HepG2 (cell line): ENCODE data around the gene FDPS. TPM values are rescaled to one million over a fixed set of nuclear protein-coding genes. Genes with fewer than 3 reads are reported as not detected.

ENCODE experiments used
- CBX2 ChIP-seq, 2 experiments: fragments of 200-600 bp in 1 of 2; sonication (generic); formaldehyde crosslinking in 1 of 2; IDR thresholded peaks; 2 replicates each; pipeline versions ENCODE4 v1.7.0 to v1.8.1; 2018 to 2022; ENCODE audit warnings: low read depth in 2 of 2, low read length in 1 of 2, mild to moderate bottlenecking in 1 of 2, missing genetic modification reagents in 1 of 2
- DMTF1 ChIP-seq: sonication (generic); formaldehyde crosslinking; IDR thresholded peaks from 2 replicates; pipeline ENCODE4 v1.4.0; 2020; ENCODE audit warnings: mild to moderate bottlenecking, missing genetic modification reagents
- EEA1 ChIP-seq: sonication (generic); formaldehyde crosslinking; IDR thresholded peaks from 2 replicates; pipeline ENCODE4 v1.5.1; 2020; ENCODE audit warnings: mild to moderate bottlenecking, missing genetic modification reagents, borderline replicate concordance
- GTF2F1 ChIP-seq: fragments of 150-350 bp; IDR thresholded peaks from 2 replicates; pipeline ENCODE4 v1.6.1; 2014; ENCODE audit warnings: low read length
- HOXA3 ChIP-seq: sonication (generic); formaldehyde crosslinking; IDR thresholded peaks from 2 replicates; pipeline ENCODE4 v1.5.0; 2020; ENCODE audit warnings: missing genetic modification reagents
- KLF13 ChIP-seq: sonication (generic); formaldehyde crosslinking; IDR thresholded peaks from 2 replicates; pipeline ENCODE4 v1.4.0; 2020; ENCODE audit warnings: mild to moderate bottlenecking, missing genetic modification reagents
- MIER3 ChIP-seq: IDR thresholded peaks from 2 replicates; pipeline ENCODE4 v1.6.1; 2016; ENCODE audit warnings: missing compliant biosample characterization, borderline replicate concordance
- POGZ ChIP-seq: sonication (generic); formaldehyde crosslinking; IDR thresholded peaks from 2 replicates; pipeline ENCODE4 v1.4.0; 2020; ENCODE audit warnings: mild to moderate bottlenecking, missing genetic modification reagents
- PTBP1 ChIP-seq: fragments of 200-400 bp; formaldehyde crosslinking; IDR thresholded peaks from 2 replicates; pipeline ENCODE4 v1.6.1; 2018; ENCODE audit warnings: low read length, low read depth; ENCODE audit not compliant: poor library complexity, severe bottlenecking
- SETDB1 ChIP-seq: sonication (generic); formaldehyde crosslinking; IDR thresholded peaks from 2 replicates; pipeline ENCODE4 v1.5.1; 2020; ENCODE audit warnings: missing genetic modification reagents, mild to moderate bottlenecking, borderline replicate concordance
- TAF1 ChIP-seq: sonication (generic); formaldehyde crosslinking; IDR thresholded peaks from 2 replicates; pipeline ENCODE4 v1.4.0; 2020; ENCODE audit warnings: missing genetic modification reagents
- ZBTB14 ChIP-seq: sonication (generic); formaldehyde crosslinking; IDR thresholded peaks from 2 replicates; pipeline ENCODE4 v1.4.0; 2020; ENCODE audit warnings: missing genetic modification reagents
- ZBTB7B ChIP-seq: sonication (generic); formaldehyde crosslinking; IDR thresholded peaks from 2 replicates; pipeline ENCODE4 v1.4.0; 2020; ENCODE audit warnings: missing genetic modification reagents
- ZKSCAN5 ChIP-seq: sonication (generic); formaldehyde crosslinking; IDR thresholded peaks from 2 replicates; pipeline ENCODE4 v1.5.1; 2020; ENCODE audit warnings: mild to moderate bottlenecking, missing genetic modification reagents
- ZNF121 ChIP-seq: sonication (generic); formaldehyde crosslinking; IDR thresholded peaks from 2 replicates; pipeline ENCODE4 v1.5.0; 2020; ENCODE audit warnings: mild to moderate bottlenecking, missing genetic modification reagents
- ZNF207 ChIP-seq: fragments of 450-650 bp; IDR thresholded peaks from 2 replicates; pipeline ENCODE4 v1.6.1; 2016; ENCODE audit warnings: antibody characterized with exemption, borderline replicate concordance
- ZNF235 ChIP-seq: sonication (generic); formaldehyde crosslinking; IDR thresholded peaks from 2 replicates; pipeline ENCODE4 v1.8.1; 2023; ENCODE audit warnings: mild to moderate bottlenecking, missing genetic modification reagents, borderline replicate concordance
- ZNF281 ChIP-seq: sonication (generic); formaldehyde crosslinking; IDR thresholded peaks from 2 replicates; pipeline ENCODE4 v1.4.0; 2020; ENCODE audit warnings: missing genetic modification reagents, borderline replicate concordance
- ZNF367 ChIP-seq: sonication (generic); formaldehyde crosslinking; IDR thresholded peaks from 2 replicates; pipeline ENCODE4 v1.4.0; 2020; ENCODE audit warnings: missing genetic modification reagents, borderline replicate concordance
- ZNF552 ChIP-seq: sonication (generic); formaldehyde crosslinking; IDR thresholded peaks from 2 replicates; pipeline ENCODE4 v1.9.0; 2022; ENCODE audit warnings: missing genetic modification reagents, mild to moderate bottlenecking, borderline replicate concordance
- ZNF577 ChIP-seq: sonication (generic); formaldehyde crosslinking; IDR thresholded peaks from 2 replicates; pipeline ENCODE4 v1.4.0; 2020; ENCODE audit warnings: mild to moderate bottlenecking, low read depth, missing genetic modification reagents, borderline replicate concordance
- ZNF75D ChIP-seq: sonication (generic); formaldehyde crosslinking; IDR thresholded peaks from 2 replicates; pipeline ENCODE4 v1.8.1; 2023; ENCODE audit warnings: missing genetic modification reagents, mild to moderate bottlenecking, borderline replicate concordance
- ZNF773 ChIP-seq: sonication (generic); formaldehyde crosslinking; IDR thresholded peaks from 2 replicates; pipeline ENCODE4 v1.4.0; 2020; ENCODE audit warnings: missing genetic modification reagents, borderline replicate concordance
- ZZZ3 ChIP-seq: sonication (generic); formaldehyde crosslinking; IDR thresholded peaks from 2 replicates; pipeline ENCODE4 v1.4.0; 2020; ENCODE audit warnings: missing genetic modification reagents, mild to moderate bottlenecking, borderline replicate concordance
- polyA plus RNA-seq, 8 experiments: library from polyadenylated mRNA; depleted of rRNA in 3 of 8; stranded (reverse) in 7 of 8; unstranded in 1 of 8; fragments of >200 nt; fragmentation: Illumina TruSeq in 4 of 8; extraction: Trizol in 4 of 8; gene quantifications; 2 replicates each; pipeline versions ENCODE4 v1.2.1 to v1.2.3, GENCODE V29; 2011 to 2016; ENCODE audit warnings: low read depth in 4 of 8, missing spikeins in 1 of 8, mixed read lengths in 1 of 8; ENCODE audit not compliant: insufficient read depth in 1 of 8
- total RNA-seq, 5 experiments: library from RNA; depleted of rRNA; stranded (reverse); fragments of >200 nt; fragmentation: Illumina TruSeq; extraction: Trizol; gene quantifications; 2 replicates each; pipeline ENCODE4 v1.2.3, GENCODE V29; 2016; ENCODE audit warnings: low read depth in 1 of 5

Gene FDPS
- total and polyA plus RNA-seq, 2 of the 13 experiments (the other 11 are each of a cell fraction or from before 2014, with no cell fraction given), result 264 to 519 TPM

GRCh38 chr1:155322953-155323728 lies 14.5 kb downstream of the FDPS start (continued):
- no peak for TF ChIP-seq ZNF121
- TF ChIP-seq KLF13 (CRISPR knock-in tag), result no peak
- TF ChIP-seq ZNF235 (CRISPR knock-in tag), result no peak
- TF ChIP-seq ZBTB7B (CRISPR knock-in tag), result peak; percentile 50; the same call in 1 of the 2 replicates
- TF ChIP-seq HOXA3 (CRISPR knock-in tag), result peak; percentile 81
- no peak for TF ChIP-seq ZKSCAN5 (CRISPR knock-in tag)
- TF ChIP-seq SETDB1 (CRISPR knock-in tag), result no peak
- no peak for TF ChIP-seq DMTF1 (CRISPR knock-in tag)
- no peak for TF ChIP-seq ZNF75D (CRISPR knock-in tag)
- no peak for TF ChIP-seq ZNF577 (CRISPR knock-in tag)
- no peak for TF ChIP-seq CBX2 (IDR thresholded peaks at IDR 0.05; ENCODE audit: low read depth, low read length)
- TF ChIP-seq CBX2 (CRISPR knock-in tag; IDR thresholded peaks at IDR 0.05; ENCODE audit: low read depth), result no peak
- TF ChIP-seq ZNF367 (CRISPR knock-in tag), result no peak
- TF ChIP-seq PTBP1, result no peak
- no peak; the same call in 1 of the 2 replicates for TF ChIP-seq TAF1 (CRISPR knock-in tag)
- no peak; the same call in 1 of the 2 replicates for TF ChIP-seq ZZZ3 (CRISPR knock-in tag)
- TF ChIP-seq ZNF207, result no peak
- no peak for TF ChIP-seq ZNF552 (CRISPR knock-in tag)
- TF ChIP-seq ZNF773, result no peak
- no peak; the same call in 1 of the 2 replicates for TF ChIP-seq ZBTB14
- no peak for TF ChIP-seq POGZ (CRISPR knock-in tag)
- no peak for TF ChIP-seq EEA1 (CRISPR knock-in tag)
- no peak for TF ChIP-seq MIER3 (CRISPR knock-in tag)
- no peak; the same call in 1 of the 2 replicates for TF ChIP-seq ZNF281
- TF ChIP-seq GTF2F1, result no peak
